HepG2 (cell line): ENCODE measurements around the gene VDAC2. TPM values are rescaled to one million over a fixed set of nuclear protein-coding genes. Genes with fewer than 3 reads are reported as not detected.

ENCODE experiments used
- AFF4 ChIP-seq: sonication (generic); formaldehyde crosslinking; IDR thresholded peaks from 2 replicates; pipeline ENCODE4 v1.4.0; 2020; ENCODE audit warnings: missing genetic modification reagents
- ELK4 ChIP-seq: sonication (generic); formaldehyde crosslinking; IDR thresholded peaks from 2 replicates; pipeline ENCODE4 v1.9.0; 2021; ENCODE audit warnings: missing genetic modification reagents, borderline replicate concordance
- ETV5 ChIP-seq: IDR thresholded peaks from 2 replicates; pipeline ENCODE4 v1.6.1; 2018; ENCODE audit warnings: missing biosample characterization, missing genetic modification reagents, inconsistent platforms, borderline replicate concordance
- ETV6 ChIP-seq: sonication (generic); formaldehyde crosslinking; conservative IDR thresholded peaks from 2 replicates; pipeline ENCODE4 v1.4.0; 2020; ENCODE audit warnings: missing genetic modification reagents
- HMGXB4 ChIP-seq, 2 experiments: sonication (generic) in 1 of 2; formaldehyde crosslinking in 1 of 2; IDR thresholded peaks; 2 replicates each; pipeline versions ENCODE4 v1.4.0 to v1.6.1; 2018 to 2020; ENCODE audit warnings: missing genetic modification reagents in 2 of 2, borderline replicate concordance in 1 of 2, low read depth in 1 of 2, mild to moderate bottlenecking in 1 of 2, missing biosample characterization in 1 of 2
- HOXA5 ChIP-seq: sonication (generic); formaldehyde crosslinking; IDR thresholded peaks from 2 replicates; pipeline ENCODE4 v1.4.0; 2020; ENCODE audit warnings: missing genetic modification reagents
- IRX3 ChIP-seq: sonication (generic); formaldehyde crosslinking; IDR thresholded peaks from 2 replicates; pipeline ENCODE4 v1.8.1; 2023; ENCODE audit warnings: mild to moderate bottlenecking, low read depth, missing genetic modification reagents, borderline replicate concordance
- JARID2 ChIP-seq: sonication (generic); formaldehyde crosslinking; IDR thresholded peaks from 2 replicates; pipeline ENCODE4 v1.8.1; 2023; ENCODE audit warnings: missing genetic modification reagents, inconsistent platforms; ENCODE audit not compliant: insufficient replicate concordance
- KAT2B ChIP-seq: fragments of 150-350 bp; IDR thresholded peaks from 2 replicates; pipeline ENCODE4 v1.6.1; 2014; ENCODE audit warnings: low read depth, low read length, borderline replicate concordance
- KDM5B ChIP-seq: sonication (generic); formaldehyde crosslinking; IDR thresholded peaks from 2 replicates; pipeline ENCODE4 v1.4.0; 2020; ENCODE audit warnings: missing genetic modification reagents, mild to moderate bottlenecking, borderline replicate concordance
- KLF6 ChIP-seq: IDR thresholded peaks from 2 replicates; pipeline ENCODE4 v1.8.0; 2016; ENCODE audit warnings: missing biosample characterization, missing genetic modification reagents
- SP140L ChIP-seq: sonication (generic); formaldehyde crosslinking; IDR thresholded peaks from 2 replicates; pipeline ENCODE4 v1.4.0; 2020; ENCODE audit warnings: missing genetic modification reagents, borderline replicate concordance
- STAT5B ChIP-seq: sonication (generic); formaldehyde crosslinking; IDR thresholded peaks from 2 replicates; pipeline ENCODE4 v1.4.0; 2020; ENCODE audit warnings: missing genetic modification reagents
- TEF ChIP-seq: sonication (generic); formaldehyde crosslinking; IDR thresholded peaks from 2 replicates; pipeline ENCODE4 v1.5.0; 2020; ENCODE audit warnings: missing genetic modification reagents
- TOPORS ChIP-seq: sonication (generic); formaldehyde crosslinking; IDR thresholded peaks from 2 replicates; pipeline ENCODE4 v1.8.0; 2023; ENCODE audit warnings: mild to moderate bottlenecking, missing genetic modification reagents
- TRIM22 ChIP-seq: fragments of 450-650 bp; IDR thresholded peaks from 2 replicates; pipeline ENCODE4 v1.6.1; 2017
- YY1 ChIP-seq: IDR thresholded peaks from 2 replicates; pipeline ENCODE4 v1.6.1; 2011; ENCODE audit warnings: low read length, low read depth, moderate library complexity, mild to moderate bottlenecking; ENCODE audit not compliant: insufficient read depth, insufficient replicate concordance
- ZNF30 ChIP-seq: sonication (generic); formaldehyde crosslinking; IDR thresholded peaks from 2 replicates; pipeline ENCODE4 v1.5.0; 2020; ENCODE audit warnings: mild to moderate bottlenecking, missing genetic modification reagents
- ZNF569 ChIP-seq: sonication (generic); formaldehyde crosslinking; IDR thresholded peaks from 2 replicates; pipeline ENCODE4 v1.5.0; 2020; ENCODE audit warnings: mild to moderate bottlenecking, missing genetic modification reagents, moderate library complexity, borderline replicate concordance
- ZNF737 ChIP-seq: sonication (generic); formaldehyde crosslinking; IDR thresholded peaks from 2 replicates; pipeline ENCODE4 v1.5.0; 2020; ENCODE audit warnings: missing genetic modification reagents, mild to moderate bottlenecking, borderline replicate concordance
- polyA plus RNA-seq, 8 experiments: library from polyadenylated mRNA; depleted of rRNA in 3 of 8; stranded (reverse) in 7 of 8; unstranded in 1 of 8; fragments of >200 nt; fragmentation: Illumina TruSeq in 4 of 8; extraction: Trizol in 4 of 8; gene quantifications; 2 replicates each; pipeline versions ENCODE4 v1.2.1 to v1.2.3, GENCODE V29; 2011 to 2016; ENCODE audit warnings: low read depth in 4 of 8, missing spikeins in 1 of 8, mixed read lengths in 1 of 8; ENCODE audit not compliant: insufficient read depth in 1 of 8
- total RNA-seq, 5 experiments: library from RNA; depleted of rRNA; stranded (reverse); fragments of >200 nt; fragmentation: Illumina TruSeq; extraction: Trizol; gene quantifications; 2 replicates each; pipeline ENCODE4 v1.2.3, GENCODE V29; 2016; ENCODE audit warnings: low read depth in 1 of 5

The VDAC2 gene
- total and polyA plus RNA-seq, 2 of the 13 experiments (the other 11 are each of a cell fraction or from before 2014, with no cell fraction given), result 67.9 to 222 TPM

GRCh38 chr10:75210282-75211006 lies at the start of gene VDAC2 (continued):
- TF ChIP-seq JARID2 (CRISPR knock-in tag) (peak; percentile 61), TEF (CRISPR knock-in tag) (no peak), ELK4 (CRISPR knock-in tag) (no peak), KDM5B (peak; percentile 70), ETV5 (CRISPR knock-in tag) (peak; percentile 75), STAT5B (CRISPR knock-in tag) (no peak; the same call in 1 of the 2 replicates), IRX3 (CRISPR knock-in tag) (peak; percentile 54; the same call in 1 of the 2 replicates), KAT2B (no peak), AFF4 (CRISPR knock-in tag) (no peak), TRIM22 (no peak), ZNF569 (CRISPR knock-in tag) (no peak), YY1 (no peak), ETV6 (CRISPR knock-in tag) (peak; percentile 89), HMGXB4 (CRISPR knock-in tag; IDR thresholded peaks at IDR 0.05; ENCODE audit: borderline replicate concordance in 1 of 2, low read depth in 1 of 2) (peak; percentile 86 to 94; a peak in 3 of 4 replicates), TOPORS (peak; percentile 95), KLF6 (CRISPR knock-in tag) (peak; percentile 86; the same call in 1 of the 2 replicates), ZNF30 (peak; percentile 23; the same call in 1 of the 2 replicates), ZNF737 (CRISPR knock-in tag) (no peak), SP140L (CRISPR knock-in tag) (peak; percentile 76; the same call in 1 of the 2 replicates), HOXA5 (CRISPR knock-in tag) (peak; percentile 78; the same call in 1 of the 2 replicates)
